Endometrial microvascular endothelial cells (primary cell): ENCODE data around the gene HYAL2. TPM values are rescaled to one million over a fixed set of nuclear protein-coding genes. Genes with fewer than 3 reads are reported as not detected.

Experiments
- in situ Hi-C: cut with HindIII; loops from 2 replicates; pipeline ENCODE4 v1.10.0; 2017; ENCODE audit warnings: low sequenced_read_pairs, low pct_unique_long_range_greater_than_20kb; ENCODE audit errors: inconsistent ontology term
- total RNA-seq: library from RNA; depleted of rRNA; stranded (reverse); fragments of >200 nt; gene quantifications from one replicate; pipeline ENCODE4 v1.2.3, GENCODE V29; 2015; ENCODE audit errors: inconsistent ontology term

HYAL2 gene
- total RNA-seq, 1 donor from 2014 or later: 432 TPM

GRCh38 chr3:50352781-50353180 lies 30.2 kb upstream of the HYAL2 start:
- in situ Hi-C loops: no loop called here

- in situ Hi-C loops: no loop called here
Measured at GRCh38 chr3:50351323-50351697, 28.8 kb upstream of the HYAL2 start.

GRCh38 chr3:50350527-50351322 lies 28.2 kb upstream of the HYAL2 start, which contains the start of the genes CYB561D2 and NPRL2:
CYB561D2 (plus strand) TSS chr3:50350862; CDS start chr3:50351434, 572 bp downstream.
NPRL2 (minus strand) TSS chr3:50350775; CDS start chr3:50350652, 123 bp downstream.
- in situ Hi-C loops: no loop called here

GRCh38 chr3:50350213-50350526 lies 27.6 kb upstream of the HYAL2 start:
- in situ Hi-C loops: no loop called here

GRCh38 chr3:50347187-50347813 lies 24.8 kb upstream of the HYAL2 start:
- in situ Hi-C loops: no loop called here

- in situ Hi-C loops: no loop called here
Measured at GRCh38 chr3:50345586-50346234, 23.2 kb upstream of the HYAL2 start, which contains the start of gene ZMYND10. ZMYND10 (minus strand) TSS chr3:50345732; CDS start chr3:50345579, 153 bp downstream.

- in situ Hi-C loops: no loop called here
Measured at GRCh38 chr3:50345008-50345407, 22.5 kb upstream of the HYAL2 start.

- in situ Hi-C loops: no loop called here
Measured at GRCh38 chr3:50342813-50343633, 20.5 kb upstream of the HYAL2 start.

GRCh38 chr3:50341996-50342650 lies 19.6 kb upstream of the HYAL2 start:
- in situ Hi-C loops: no loop called here

- in situ Hi-C loops: no loop called here
Measured at GRCh38 chr3:50341537-50341936, 19.0 kb upstream of the HYAL2 start.

- in situ Hi-C loops: no loop called here
Measured at GRCh38 chr3:50340448-50341329, 18.1 kb upstream of the HYAL2 start, which contains the start of gene RASSF1. RASSF1 (minus strand) TSS chr3:50340836; CDS start chr3:50340805, 31 bp downstream.

- in situ Hi-C loops: no loop called here
Measured at GRCh38 chr3:50340147-50340447, 17.6 kb upstream of the HYAL2 start.

- in situ Hi-C loops: loop anchor here (10.0 kb wide), 1 partner anchor 95 kb away; no protein-coding TSS in a partner anchor
Measured at GRCh38 chr3:50339485-50340146, 17.1 kb upstream of the HYAL2 start.

- in situ Hi-C loops: loop anchor here (10.0 kb wide), 1 partner anchor 94 kb away; no protein-coding TSS in a partner anchor
Measured at GRCh38 chr3:50338965-50339364, 16.4 kb upstream of the HYAL2 start.

GRCh38 chr3:50337175-50337861 lies 14.8 kb upstream of the HYAL2 start:
- in situ Hi-C loops: loop anchor here (10.0 kb wide), 1 partner anchor 93 kb away; no protein-coding TSS in a partner anchor

- in situ Hi-C loops: loop anchor here (10.0 kb wide), 1 partner anchor 92 kb away; no protein-coding TSS in a partner anchor
Measured at GRCh38 chr3:50336452-50337174, 14.1 kb upstream of the HYAL2 start.
